Type B pancreatic cell (in vitro differentiated cells): ENCODE data around the gene CASTOR2. TPM values are rescaled to one million over a fixed set of nuclear protein-coding genes. Genes with fewer than 3 reads are reported as not detected.

ENCODE experiments used
- DNase-seq: peaks from one replicate; pipeline ENCODE4 v3.0.0; 2021; ENCODE audit warnings: mixed read lengths; ENCODE audit not compliant: unreplicated experiment; ENCODE audit errors: extremely low spot score
- H3K27ac Mint-ChIP-seq: 2 replicates; pipeline ENCODE4 v1.8.0; 2021; ENCODE audit warnings: mild to moderate bottlenecking, mixed read lengths
- H3K27me3 Mint-ChIP-seq: 2 replicates; pipeline ENCODE4 v1.8.0; 2021; ENCODE audit warnings: mixed read lengths
- H3K36me3 Mint-ChIP-seq: 2 replicates; pipeline ENCODE4 v1.8.0; 2021; ENCODE audit warnings: mixed read lengths
- H3K4me1 Mint-ChIP-seq: one replicate; pipeline ENCODE4 v1.8.0; 2021; ENCODE audit warnings: mixed read lengths; ENCODE audit not compliant: unreplicated experiment
- H3K4me3 Mint-ChIP-seq: 2 replicates; pipeline ENCODE4 v1.8.0; 2021; ENCODE audit warnings: mild to moderate bottlenecking, mixed read lengths
- H3K9me3 Mint-ChIP-seq: 2 replicates; pipeline ENCODE4 v1.8.0; 2021; ENCODE audit warnings: mixed read lengths
- total RNA-seq: library from RNA; stranded (reverse); gene quantifications from 2 replicates; pipeline ENCODE4 v1.2.1, GENCODE V29; 2021; ENCODE audit warnings: low replicate concordance
- TF ChIP-seq, protein P1 (sequence below): fragments of 200-600 bp; sonication (generic); conservative IDR thresholded peaks from 2 replicates; pipeline ENCODE4 v1.5.0; 2021; ENCODE audit warnings: antibody characterized with exemption, mild to moderate bottlenecking

Gene CASTOR2
- total RNA-seq, 1 donor from 2014 or later = 42.8 TPM

DNA sequence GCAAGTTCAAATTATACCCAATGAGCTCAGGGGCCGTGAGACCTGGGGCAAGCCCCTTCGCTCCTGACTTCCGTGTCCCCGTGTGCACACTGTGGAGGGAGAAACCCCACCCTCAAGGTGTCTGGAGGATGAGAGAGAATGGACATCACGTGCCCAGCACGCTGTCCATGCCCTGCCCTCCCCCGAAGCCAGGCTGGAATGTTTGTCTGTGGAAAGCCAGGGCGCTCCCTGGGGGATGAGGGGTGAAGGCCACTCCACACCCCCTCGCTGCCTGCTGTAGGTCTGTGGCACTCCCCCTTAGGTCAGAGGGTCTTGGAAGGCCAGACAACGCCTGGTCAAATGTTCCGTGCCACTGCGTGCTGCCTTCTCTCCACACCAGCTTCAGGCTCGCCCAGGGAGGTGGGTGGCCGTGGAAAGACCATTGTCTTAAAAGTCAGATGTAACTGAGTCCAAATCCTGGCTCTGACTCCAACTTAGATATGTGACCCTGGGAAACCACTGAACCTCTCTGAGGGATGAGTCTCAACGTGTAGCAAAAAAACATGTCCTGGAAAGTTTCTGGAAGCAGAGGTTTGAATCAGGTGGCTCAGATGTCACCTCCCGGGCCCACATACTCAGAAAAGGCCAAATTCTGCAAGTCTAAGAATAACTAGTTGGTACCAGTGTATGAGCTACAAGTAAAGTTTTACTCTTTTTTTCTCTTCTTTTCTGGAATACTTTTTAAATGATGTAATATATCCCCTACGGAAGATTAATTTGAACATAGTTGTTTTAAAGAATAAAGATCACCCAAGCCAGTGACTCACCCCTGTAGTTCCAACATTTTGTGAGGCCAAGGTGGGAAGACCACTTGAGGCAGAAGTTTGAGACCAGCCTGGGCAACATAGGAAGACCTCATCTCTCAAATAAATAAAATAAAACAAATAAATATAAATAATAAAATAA is 84.2 kb downstream of the CASTOR2 start:
- H3K9me3 Mint-ChIP-seq = no peaks in the 10 kb centered on the region
- H3K4me1 Mint-ChIP-seq = peaks cover 8% of the 10 kb centered on the region
- H3K36me3 Mint-ChIP-seq = peaks cover 13% of the 10 kb centered on the region
- TF ChIP-seq, protein P1, sequence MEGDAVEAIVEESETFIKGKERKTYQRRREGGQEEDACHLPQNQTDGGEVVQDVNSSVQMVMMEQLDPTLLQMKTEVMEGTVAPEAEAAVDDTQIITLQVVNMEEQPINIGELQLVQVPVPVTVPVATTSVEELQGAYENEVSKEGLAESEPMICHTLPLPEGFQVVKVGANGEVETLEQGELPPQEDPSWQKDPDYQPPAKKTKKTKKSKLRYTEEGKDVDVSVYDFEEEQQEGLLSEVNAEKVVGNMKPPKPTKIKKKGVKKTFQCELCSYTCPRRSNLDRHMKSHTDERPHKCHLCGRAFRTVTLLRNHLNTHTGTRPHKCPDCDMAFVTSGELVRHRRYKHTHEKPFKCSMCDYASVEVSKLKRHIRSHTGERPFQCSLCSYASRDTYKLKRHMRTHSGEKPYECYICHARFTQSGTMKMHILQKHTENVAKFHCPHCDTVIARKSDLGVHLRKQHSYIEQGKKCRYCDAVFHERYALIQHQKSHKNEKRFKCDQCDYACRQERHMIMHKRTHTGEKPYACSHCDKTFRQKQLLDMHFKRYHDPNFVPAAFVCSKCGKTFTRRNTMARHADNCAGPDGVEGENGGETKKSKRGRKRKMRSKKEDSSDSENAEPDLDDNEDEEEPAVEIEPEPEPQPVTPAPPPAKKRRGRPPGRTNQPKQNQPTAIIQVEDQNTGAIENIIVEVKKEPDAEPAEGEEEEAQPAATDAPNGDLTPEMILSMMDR = no peak
- DNase-seq = no peak
- H3K4me3 Mint-ChIP-seq = no peak overlapping the region
- H3K27me3 Mint-ChIP-seq = no peaks in the 10 kb centered on the region
- no peak overlapping the region for H3K27ac Mint-ChIP-seq

DNA sequence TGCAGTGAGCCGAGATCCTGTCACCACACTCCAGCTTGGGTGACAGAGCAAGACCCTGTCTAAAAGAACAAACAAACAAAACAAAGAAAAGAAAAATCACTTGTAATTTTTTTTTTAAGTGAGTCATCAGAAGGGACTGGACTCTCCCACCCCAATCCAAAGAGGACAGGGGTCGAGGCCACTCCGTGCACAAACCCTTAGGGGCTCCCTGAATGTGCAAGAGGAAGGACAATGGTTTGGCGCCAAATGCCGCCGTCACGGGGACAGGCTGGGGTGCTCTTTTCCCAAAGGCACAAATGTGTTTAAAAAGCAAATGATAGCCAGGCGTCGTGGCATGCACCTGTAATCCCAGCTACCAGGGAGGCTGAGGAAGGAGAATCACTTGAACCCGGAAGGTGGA is 85.3 kb downstream of the CASTOR2 start:
- no peak for DNase-seq
- Mint-ChIP-seq H3K27me3 (no peaks in the 10 kb centered on the region), H3K4me3 (no peak overlapping the region), H3K27ac (no peak overlapping the region), H3K36me3 (peaks cover 14% of the 10 kb centered on the region), H3K9me3 (no peaks in the 10 kb centered on the region), H3K4me1 (peaks cover 8% of the 10 kb centered on the region)
- TF ChIP-seq, protein P1 = no peak

DNA sequence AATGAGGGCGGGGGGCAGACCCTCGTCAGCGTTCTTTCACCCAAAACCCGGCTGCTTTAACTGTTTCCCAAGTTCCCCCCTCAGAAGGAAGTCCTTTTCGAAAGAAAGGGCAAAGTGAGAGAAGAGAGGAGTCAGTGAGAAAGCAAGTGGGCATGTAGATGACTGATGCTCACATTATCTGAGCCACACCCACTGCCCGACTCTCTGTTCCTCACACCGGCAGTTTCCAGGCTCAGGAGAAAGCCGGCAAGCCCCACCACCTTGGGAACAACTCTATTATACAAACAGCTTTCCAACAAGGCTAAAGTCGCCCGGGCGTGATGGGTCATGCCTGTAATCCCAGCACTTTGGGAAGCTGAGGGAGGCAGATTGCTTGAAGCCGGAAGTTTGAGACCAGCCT is 86.0 kb downstream of the CASTOR2 start:
- H3K4me3 Mint-ChIP-seq = no peak overlapping the region
- DNase-seq = no peak
- no peaks in the 10 kb centered on the region for H3K27me3 Mint-ChIP-seq
- H3K9me3 Mint-ChIP-seq = no peaks in the 10 kb centered on the region
- H3K36me3 Mint-ChIP-seq = peaks cover 16% of the 10 kb centered on the region
- no peak overlapping the region for H3K27ac Mint-ChIP-seq
- TF ChIP-seq, protein P1 = no peak
- H3K4me1 Mint-ChIP-seq = peaks cover 8% of the 10 kb centered on the region

DNA sequence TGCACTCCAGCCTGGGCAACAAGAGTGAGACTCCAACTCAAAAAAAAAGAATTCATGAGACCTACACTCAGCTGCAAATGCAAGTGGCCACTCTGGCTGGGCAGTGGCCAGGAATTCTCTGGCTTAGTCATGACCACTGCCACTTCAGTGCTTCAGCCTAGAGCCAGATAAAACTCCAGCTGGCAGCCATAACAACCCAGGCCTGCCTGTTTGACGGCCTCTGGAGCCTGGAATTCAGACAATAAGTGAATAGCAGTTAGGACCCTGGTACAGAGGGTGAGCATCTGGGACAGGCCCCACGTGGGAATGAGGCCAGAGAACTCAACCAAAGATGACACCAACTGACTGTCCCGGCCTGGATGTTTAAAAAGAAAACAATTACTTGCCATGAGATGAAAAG is 90.2 kb downstream of the CASTOR2 start:
- no peaks in the 10 kb centered on the region for H3K9me3 Mint-ChIP-seq
- no peak overlapping the region for H3K27ac Mint-ChIP-seq
- no peaks in the 10 kb centered on the region for H3K27me3 Mint-ChIP-seq
- no peak overlapping the region for H3K4me3 Mint-ChIP-seq
- no peaks in the 10 kb centered on the region for H3K4me1 Mint-ChIP-seq
- TF ChIP-seq, protein P1 = no peak
- peaks cover 22% of the 10 kb centered on the region for H3K36me3 Mint-ChIP-seq
- DNase-seq = no peak

DNA sequence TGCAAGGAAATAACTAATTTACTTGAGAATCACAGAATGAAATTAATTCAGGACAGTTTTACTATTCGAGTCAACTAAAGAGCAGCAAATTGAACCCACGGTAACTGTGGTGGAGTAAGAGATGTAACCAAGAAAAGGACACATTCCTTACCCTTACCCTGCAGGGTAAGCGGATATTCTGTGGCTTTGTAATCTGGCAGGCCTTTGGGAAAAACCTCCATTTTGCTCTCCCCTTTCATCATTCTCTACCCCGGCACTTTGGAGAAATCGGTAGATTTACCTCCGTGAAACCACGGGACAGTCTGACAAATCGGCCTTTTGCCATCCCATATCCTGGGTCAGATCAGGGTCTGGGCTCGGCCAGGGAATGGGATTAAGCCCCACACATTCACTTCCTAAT is 90.7 kb downstream of the CASTOR2 start:
- Mint-ChIP-seq H3K27me3 (no peaks in the 10 kb centered on the region), H3K36me3 (peaks cover 22% of the 10 kb centered on the region), H3K4me3 (no peak overlapping the region), H3K27ac (no peak overlapping the region), H3K9me3 (no peaks in the 10 kb centered on the region), H3K4me1 (no peaks in the 10 kb centered on the region)
- DNase-seq = no peak
- TF ChIP-seq, protein P1 = no peak
